ENCODE data around the gene KLHDC7A. TPM values are rescaled to one million over a fixed set of nuclear protein-coding genes. Genes with fewer than 3 reads are reported as not detected.

Gene KLHDC7A
- total RNA-seq, 1 donor from 2014 or later, result not detected

DNA sequence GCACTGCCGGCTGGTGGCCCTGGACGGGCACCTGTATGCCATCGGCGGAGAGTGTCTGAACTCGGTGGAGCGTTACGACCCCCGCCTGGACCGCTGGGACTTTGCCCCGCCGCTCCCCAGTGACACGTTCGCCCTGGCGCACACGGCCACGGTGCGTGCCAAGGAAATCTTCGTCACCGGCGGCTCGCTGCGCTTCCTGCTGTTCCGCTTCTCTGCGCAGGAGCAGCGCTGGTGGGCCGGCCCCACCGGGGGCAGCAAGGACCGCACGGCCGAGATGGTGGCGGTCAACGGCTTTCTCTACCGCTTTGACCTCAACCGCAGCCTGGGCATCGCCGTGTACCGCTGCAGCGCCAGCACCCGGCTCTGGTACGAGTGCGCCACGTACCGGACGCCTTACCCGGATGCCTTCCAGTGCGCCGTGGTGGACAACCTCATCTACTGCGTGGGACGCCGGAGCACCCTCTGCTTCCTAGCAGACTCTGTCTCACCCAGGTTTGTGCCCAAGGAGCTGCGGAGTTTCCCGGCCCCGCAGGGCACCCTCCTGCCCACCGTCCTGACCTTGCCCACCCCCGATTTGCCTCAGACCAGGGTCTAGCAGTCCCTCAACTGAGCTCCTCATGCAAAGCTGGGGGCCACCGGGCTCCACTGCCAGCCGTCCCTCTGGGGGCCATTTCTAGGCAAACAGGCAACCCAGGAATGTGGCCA lies 2.1 kb downstream of the KLHDC7A start:
- Histone ChIP-seq H3K36me3 (no peaks in the 10 kb centered on the region), H3K27me3 (ENCODE audit: low read depth) (peaks cover 91% of the 10 kb centered on the region), H3K27ac (replicated peaks) (no peak overlapping the region), H3K4me3 (no peak overlapping the region), H3K9me3 (replicated peaks) (no peaks in the 10 kb centered on the region), H3K4me1 (peaks cover 6% of the 10 kb centered on the region)
- DNase-seq, result no peak
- no peak for TF ChIP-seq CTCF (IDR thresholded peaks at IDR 0.05; ENCODE audit: borderline replicate concordance)
- intact Hi-C loops (cut with micrococcal nuclease), result no loop called here

DNA sequence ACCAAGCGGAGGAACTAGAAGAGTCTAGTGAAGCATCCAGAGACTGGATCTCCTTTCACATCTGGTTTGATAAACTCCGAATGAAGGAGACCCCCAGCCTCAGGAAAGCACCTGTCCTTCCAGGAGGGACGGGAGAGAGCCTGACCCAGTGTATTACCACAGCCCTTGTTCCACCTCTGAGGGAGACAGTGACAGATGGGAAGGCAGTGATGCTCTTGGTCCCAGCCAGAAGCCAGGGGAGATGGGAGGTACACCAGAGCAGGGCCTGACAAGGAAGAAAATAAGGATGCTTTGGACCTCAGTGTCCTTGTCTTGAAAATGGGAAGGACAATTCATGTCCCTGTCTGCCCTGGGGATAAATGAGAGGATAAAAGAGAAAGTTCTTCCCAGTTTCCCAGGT lies 3.5 kb downstream of the KLHDC7A start:
- Histone ChIP-seq H3K9me3 (replicated peaks) (no peaks in the 10 kb centered on the region), H3K27me3 (ENCODE audit: low read depth) (peaks cover 97% of the 10 kb centered on the region), H3K36me3 (no peaks in the 10 kb centered on the region), H3K4me1 (peaks cover 6% of the 10 kb centered on the region), H3K27ac (replicated peaks) (no peak overlapping the region), H3K4me3 (no peak overlapping the region)
- DNase-seq, result no peak
- intact Hi-C loops (cut with micrococcal nuclease), result no loop called here
- TF ChIP-seq CTCF (IDR thresholded peaks at IDR 0.05; ENCODE audit: borderline replicate concordance), result no peak

GRCh38 chr1:18484721-18485120 lies 4.0 kb downstream of the KLHDC7A start:
- Histone ChIP-seq H3K36me3 (no peaks in the 10 kb centered on the region), H3K4me1 (peaks cover 6% of the 10 kb centered on the region), H3K27me3 (ENCODE audit: low read depth) (peaks cover 96% of the 10 kb centered on the region), H3K4me3 (no peak overlapping the region), H3K27ac (replicated peaks) (no peak overlapping the region), H3K9me3 (replicated peaks) (peaks cover under 1% of the 10 kb centered on the region)
- no peak for DNase-seq
- intact Hi-C loops (cut with micrococcal nuclease), result no loop called here
- TF ChIP-seq CTCF (IDR thresholded peaks at IDR 0.05; ENCODE audit: borderline replicate concordance), result no peak

DNA sequence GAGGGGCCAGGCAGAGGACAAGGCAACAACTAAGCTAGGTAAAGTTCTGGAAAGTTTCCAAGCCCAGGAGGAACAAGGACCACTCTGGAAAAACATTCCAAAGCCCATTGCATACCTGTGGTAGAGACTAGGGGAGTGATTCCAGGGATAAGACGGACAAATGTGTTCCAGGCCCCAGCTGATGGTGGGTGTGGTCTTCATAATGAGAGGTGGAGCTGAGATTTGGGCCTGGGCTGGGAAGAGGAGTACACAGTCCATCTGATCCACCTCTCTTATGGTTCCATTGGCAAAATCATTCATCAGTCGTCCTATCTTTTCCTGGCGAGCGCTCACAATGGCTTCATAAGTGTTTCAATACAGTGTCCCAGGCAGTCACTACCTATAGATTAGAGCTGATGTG lies 4.5 kb downstream of the KLHDC7A start:
- H3K4me3 ChIP-seq, result no peak overlapping the region
- no peak for TF ChIP-seq CTCF (IDR thresholded peaks at IDR 0.05; ENCODE audit: borderline replicate concordance)
- H3K36me3 ChIP-seq, result no peaks in the 10 kb centered on the region
- no peak for DNase-seq
- H3K9me3 ChIP-seq (replicated peaks), result peaks cover 6% of the 10 kb centered on the region
- no peak overlapping the region for H3K27ac ChIP-seq (replicated peaks)
- peaks cover 96% of the 10 kb centered on the region for H3K27me3 ChIP-seq (ENCODE audit: low read depth)
- intact Hi-C loops (cut with micrococcal nuclease), result no loop called here
- H3K4me1 ChIP-seq, result peaks cover 6% of the 10 kb centered on the region

- Histone ChIP-seq H3K9me3 (replicated peaks) (peaks cover 8% of the 10 kb centered on the region), H3K27me3 (ENCODE audit: low read depth) (peaks cover 96% of the 10 kb centered on the region), H3K4me1 (peaks cover under 1% of the 10 kb centered on the region), H3K4me3 (no peak overlapping the region), H3K36me3 (no peaks in the 10 kb centered on the region), H3K27ac (replicated peaks) (no peak overlapping the region)
- intact Hi-C loops (cut with micrococcal nuclease), result no loop called here
- DNase-seq, result no peak
- no peak for TF ChIP-seq CTCF (IDR thresholded peaks at IDR 0.05; ENCODE audit: borderline replicate concordance)
Measured at GRCh38 chr1:18486195-18486594, 5.5 kb downstream of the KLHDC7A start.

Measured in left ventricle myocardium inferior (tissue), 1 donor.